Smooth muscle cell (in vitro differentiated cells): ENCODE measurements around the gene P2RX5. TPM values are rescaled to one million over a fixed set of nuclear protein-coding genes. Genes with fewer than 3 reads are reported as not detected.

Experiments
- DNase-seq: peaks from one replicate; lab custom pipeline; 2025; ENCODE audit not compliant: unreplicated experiment; lab: John Stamatoyannopoulos, UW
- H2AFZ ChIP-seq: fragments of 200-600 bp; sonication (generic); 2 replicates; pipeline ENCODE4 v1.6.0; 2016; ENCODE audit warnings: antibody characterized with exemption, low read depth, mild to moderate bottlenecking
- H3F3A ChIP-seq: fragments of 200-600 bp; sonication (generic); 2 replicates; pipeline ENCODE4 v1.6.0; 2017; ENCODE audit warnings: antibody characterized with exemption, low read depth
- H3K27ac ChIP-seq: fragments of 200-600 bp; sonication (generic); 2 replicates; pipeline ENCODE4 v1.5.1; 2016; ENCODE audit warnings: low read depth, mild to moderate bottlenecking
- H3K27me3 ChIP-seq: fragments of 200-600 bp; sonication (generic); 2 replicates; pipeline ENCODE4 v1.6.1; 2016; ENCODE audit warnings: low read depth, mild to moderate bottlenecking
- H3K36me3 ChIP-seq: fragments of 200-600 bp; sonication (generic); 2 replicates; pipeline ENCODE4 v1.5.1; 2016; ENCODE audit warnings: low read depth
- H3K4me1 ChIP-seq: fragments of 200-600 bp; sonication (generic); 2 replicates; pipeline ENCODE4 v1.5.1; 2016; ENCODE audit warnings: low read depth
- H3K4me2 ChIP-seq: fragments of 200-600 bp; sonication (generic); 2 replicates; pipeline ENCODE4 v1.6.0; 2016; ENCODE audit warnings: mild to moderate bottlenecking
- H3K4me3 ChIP-seq: fragments of 200-600 bp; sonication (generic); 2 replicates; pipeline ENCODE4 v1.5.1; 2016; ENCODE audit warnings: mild to moderate bottlenecking
- H3K79me2 ChIP-seq: fragments of 200-600 bp; sonication (generic); 2 replicates; pipeline ENCODE4 v1.6.0; 2016; ENCODE audit warnings: low read depth, mild to moderate bottlenecking
- H3K9ac ChIP-seq: fragments of 200-600 bp; sonication (generic); 2 replicates; pipeline ENCODE4 v1.6.0; 2016; ENCODE audit warnings: low read depth
- H3K9me3 ChIP-seq: fragments of 200-600 bp; sonication (generic); replicated peaks from 2 replicates; pipeline ENCODE4 v1.5.1; 2016; ENCODE audit warnings: low read depth
- H4K20me1 ChIP-seq: fragments of 200-600 bp; sonication (generic); 2 replicates; pipeline ENCODE4 v1.6.0; 2016; ENCODE audit warnings: low read depth
- WGBS: methylation state at CpG from one replicate; pipeline ENCODE4 v1.1.7; 2016; ENCODE audit warnings: low lambda C conversion rate; 5-methylcytosine and 5-hydroxymethylcytosine counted together
- polyA plus RNA-seq: library from polyadenylated mRNA; unstranded; fragments of >200 nt; fragmentation: Nextera tagmentation; extraction: Ambion mirVana; gene quantifications from 2 replicates; pipeline ENCODE4 v1.2.1, GENCODE V29; 2016
- total RNA-seq: library from RNA; depleted of rRNA; stranded (reverse); fragments of >200 nt; gene quantifications from 2 replicates; pipeline ENCODE4 v1.2.3, GENCODE V29; 2014
- TF ChIP-seq, protein P1 (sequence below): fragments of 200-600 bp; sonication (generic); IDR thresholded peaks from 2 replicates; pipeline ENCODE4 v1.5.1; 2017; ENCODE audit warnings: borderline replicate concordance, mild to moderate bottlenecking, antibody characterized with exemption; ENCODE audit not compliant: insufficient read depth, poor library complexity, severe bottlenecking

The P2RX5 gene
- total and polyA plus RNA-seq, 2 experiments from 2014 or later: not detected

DNA sequence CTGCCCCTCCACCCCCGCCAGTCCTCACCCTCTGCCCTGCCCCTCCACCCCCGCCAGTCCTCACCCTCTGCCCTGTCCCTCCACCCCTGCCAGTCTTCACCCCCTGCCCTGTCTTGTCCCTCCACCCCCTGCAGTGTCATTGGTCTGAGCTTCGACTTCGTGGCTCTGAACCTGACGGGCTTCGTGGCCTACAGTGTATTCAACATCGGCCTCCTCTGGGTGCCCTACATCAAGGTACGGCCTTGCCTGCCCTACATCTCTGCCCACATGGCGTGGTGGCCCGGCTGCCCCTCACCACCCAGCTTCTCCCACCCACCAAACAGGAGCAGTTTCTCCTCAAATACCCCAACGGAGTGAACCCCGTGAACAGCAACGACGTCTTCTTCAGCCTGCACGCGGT lies 39.6 kb downstream of the P2RX5 start:
- H2AFZ ChIP-seq: no peak overlapping the region
- no peak for DNase-seq
- H3F3A ChIP-seq: no peaks in the 10 kb centered on the region
- H3K27me3 ChIP-seq: no peaks in the 10 kb centered on the region
- H3K4me2 ChIP-seq: no peak overlapping the region
- no peak overlapping the region for H3K9ac ChIP-seq
- no peaks in the 10 kb centered on the region for H4K20me1 ChIP-seq
- WGBS: 96% methylated on average over 14 of the region's 16 CpGs
- H3K4me1 ChIP-seq: peaks cover 4% of the 10 kb centered on the region
- H3K36me3 ChIP-seq: no peaks in the 10 kb centered on the region
- no peaks in the 10 kb centered on the region for H3K79me2 ChIP-seq
- H3K27ac ChIP-seq: no peak overlapping the region
- no peaks in the 10 kb centered on the region for H3K9me3 ChIP-seq
- H3K4me3 ChIP-seq: no peak overlapping the region
- TF ChIP-seq, protein P1, sequence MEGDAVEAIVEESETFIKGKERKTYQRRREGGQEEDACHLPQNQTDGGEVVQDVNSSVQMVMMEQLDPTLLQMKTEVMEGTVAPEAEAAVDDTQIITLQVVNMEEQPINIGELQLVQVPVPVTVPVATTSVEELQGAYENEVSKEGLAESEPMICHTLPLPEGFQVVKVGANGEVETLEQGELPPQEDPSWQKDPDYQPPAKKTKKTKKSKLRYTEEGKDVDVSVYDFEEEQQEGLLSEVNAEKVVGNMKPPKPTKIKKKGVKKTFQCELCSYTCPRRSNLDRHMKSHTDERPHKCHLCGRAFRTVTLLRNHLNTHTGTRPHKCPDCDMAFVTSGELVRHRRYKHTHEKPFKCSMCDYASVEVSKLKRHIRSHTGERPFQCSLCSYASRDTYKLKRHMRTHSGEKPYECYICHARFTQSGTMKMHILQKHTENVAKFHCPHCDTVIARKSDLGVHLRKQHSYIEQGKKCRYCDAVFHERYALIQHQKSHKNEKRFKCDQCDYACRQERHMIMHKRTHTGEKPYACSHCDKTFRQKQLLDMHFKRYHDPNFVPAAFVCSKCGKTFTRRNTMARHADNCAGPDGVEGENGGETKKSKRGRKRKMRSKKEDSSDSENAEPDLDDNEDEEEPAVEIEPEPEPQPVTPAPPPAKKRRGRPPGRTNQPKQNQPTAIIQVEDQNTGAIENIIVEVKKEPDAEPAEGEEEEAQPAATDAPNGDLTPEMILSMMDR: no peak

DNA sequence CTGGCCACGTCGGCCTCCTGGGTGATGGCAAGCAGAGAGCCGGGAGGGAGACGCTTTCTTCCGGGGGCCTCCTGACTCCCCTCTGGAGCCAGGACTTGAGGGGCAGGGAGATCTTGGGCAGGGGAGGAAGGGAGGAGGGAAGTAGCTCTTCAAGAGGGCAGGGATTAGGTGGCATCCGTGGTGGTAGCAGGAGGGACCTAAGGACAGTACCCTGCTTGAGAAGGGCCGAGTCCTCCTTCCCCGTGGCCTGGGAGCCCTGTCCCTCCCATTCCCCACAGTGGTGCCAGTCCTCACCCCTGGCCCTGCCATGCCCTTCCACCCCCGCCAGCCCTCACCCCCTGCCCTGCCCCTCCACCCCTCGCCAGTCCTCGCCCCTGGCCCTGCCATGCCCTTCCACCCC lies 40.2 kb downstream of the P2RX5 start:
- WGBS: 91% methylated on average over 8 of the region's 11 CpGs
- no peaks in the 10 kb centered on the region for H3K9me3 ChIP-seq
- H3K36me3 ChIP-seq: no peaks in the 10 kb centered on the region
- H2AFZ ChIP-seq: no peak overlapping the region
- H3K27me3 ChIP-seq: no peaks in the 10 kb centered on the region
- H3K9ac ChIP-seq: no peak overlapping the region
- H3K79me2 ChIP-seq: no peaks in the 10 kb centered on the region
- DNase-seq: no peak
- H3K4me2 ChIP-seq: no peak overlapping the region
- no peaks in the 10 kb centered on the region for H4K20me1 ChIP-seq
- TF ChIP-seq, protein P1: no peak
- H3K27ac ChIP-seq: no peak overlapping the region
- peaks cover 4% of the 10 kb centered on the region for H3K4me1 ChIP-seq
- H3K4me3 ChIP-seq: no peak overlapping the region
- no peaks in the 10 kb centered on the region for H3F3A ChIP-seq

DNA sequence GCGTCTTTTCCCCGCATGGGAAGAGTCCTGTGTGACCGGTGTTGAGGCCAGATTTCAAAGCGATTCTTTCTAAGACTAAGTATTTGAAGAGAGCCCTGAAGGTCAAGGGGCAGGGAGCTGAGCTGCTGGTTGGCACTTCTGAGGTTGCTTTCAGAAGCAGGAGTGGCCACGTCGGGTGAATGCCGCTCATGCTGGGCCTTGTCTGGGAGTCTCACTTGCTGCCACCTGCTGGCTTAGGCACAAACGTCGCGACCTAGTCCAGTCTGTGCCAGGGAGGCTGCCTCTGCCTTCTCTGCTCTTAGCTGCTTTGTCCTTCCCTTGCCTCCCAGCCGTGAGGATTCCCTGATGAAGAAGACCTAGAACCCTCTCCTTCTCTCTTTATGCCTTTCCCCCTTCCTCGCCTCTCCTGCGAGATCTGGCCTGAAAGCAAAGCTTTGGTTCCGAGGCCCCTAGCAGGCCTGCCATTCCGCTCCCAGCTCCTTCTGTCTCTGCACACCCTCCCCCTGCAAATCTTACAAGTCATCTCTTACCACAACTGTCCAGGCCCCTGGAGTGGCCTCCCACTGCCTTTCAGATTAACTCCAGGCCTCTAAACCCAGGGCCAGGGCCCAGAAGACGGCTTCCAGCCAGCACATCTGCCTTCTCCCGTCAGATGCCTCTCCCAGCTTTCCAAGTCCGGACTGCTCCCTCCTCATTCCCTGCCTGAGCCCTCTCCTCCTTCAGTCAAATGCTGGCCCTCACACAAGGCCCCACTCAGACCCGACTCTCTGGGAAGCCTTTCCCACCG lies 48.0 kb downstream of the P2RX5 start:
- Histone ChIP-seq H3K4me3 (no peak overlapping the region), H3K27ac (peak overlapping the region; percentile 49), H3K4me2 (no peak overlapping the region), H3K36me3 (no peaks in the 10 kb centered on the region), H2AFZ (no peak overlapping the region), H4K20me1 (no peaks in the 10 kb centered on the region), H3K4me1 (no peaks in the 10 kb centered on the region), H3F3A (no peaks in the 10 kb centered on the region), H3K27me3 (no peaks in the 10 kb centered on the region), H3K79me2 (no peaks in the 10 kb centered on the region), H3K9ac (peak overlapping the region; percentile 19), H3K9me3 (no peaks in the 10 kb centered on the region)
- WGBS: 60% methylated on average over 18 of the region's 20 CpGs
- no peak for DNase-seq
- TF ChIP-seq, protein P1: peak; percentile 38

DNA sequence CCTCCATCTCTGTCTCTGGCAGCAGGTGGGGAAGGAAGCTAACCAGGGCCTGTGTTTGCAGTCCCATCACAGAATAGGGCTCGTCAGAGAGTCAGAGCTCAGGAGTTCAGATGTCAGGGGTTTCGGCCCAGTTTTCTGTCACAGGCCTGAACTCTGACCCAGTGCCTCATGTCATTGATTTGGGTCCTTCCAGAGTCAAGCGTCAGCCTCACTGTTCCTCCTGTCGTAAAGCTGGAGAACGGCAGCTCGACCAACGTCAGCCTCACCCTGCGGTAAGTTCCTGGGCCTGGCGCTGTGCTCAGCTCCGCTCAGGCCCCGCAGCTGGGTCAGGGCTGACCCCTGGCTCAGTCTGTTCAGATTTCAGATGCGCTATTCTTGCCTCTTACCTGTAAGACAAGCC lies 48.7 kb downstream of the P2RX5 start:
- no peak overlapping the region for H3K9ac ChIP-seq
- DNase-seq: no peak
- WGBS: 84% methylated on average over 12 of the region's 12 CpGs

More for the DNA sequence above, 48.7 kb downstream of the P2RX5 start:
- no peaks in the 10 kb centered on the region for H4K20me1 ChIP-seq
- H3K9me3 ChIP-seq: no peaks in the 10 kb centered on the region
- H3K4me2 ChIP-seq: no peak overlapping the region
- no peak overlapping the region for H3K4me3 ChIP-seq
- TF ChIP-seq, protein P1: no peak
- H3K36me3 ChIP-seq: no peaks in the 10 kb centered on the region
- no peak overlapping the region for H2AFZ ChIP-seq
- no peak overlapping the region for H3K27ac ChIP-seq
- no peaks in the 10 kb centered on the region for H3F3A ChIP-seq
- no peaks in the 10 kb centered on the region for H3K79me2 ChIP-seq
- no peaks in the 10 kb centered on the region for H3K4me1 ChIP-seq
- no peaks in the 10 kb centered on the region for H3K27me3 ChIP-seq
